Keratinocyte (primary cell): ENCODE results near the gene KLHL29. TPM values are rescaled to one million over a fixed set of nuclear protein-coding genes. Genes with fewer than 3 reads are reported as not detected.

ENCODE experiments used
- DNase-seq: peaks from one replicate; pipeline ENCODE4 v3.0.0-alpha.2; 2011; ENCODE audit warnings: low read depth, missing footprints, low spot score
- FAIRE-seq: peaks from 2 replicates; lab custom pipeline; 2011; peaks lifted over from hg19 to GRCh38; lab: Jason Lieb, UNC
- H2AFZ ChIP-seq: 2 replicates; pipeline ENCODE4 v1.6.0; 2012; ENCODE audit warnings: low read length, control low read depth, inconsistent platforms; ENCODE audit not compliant: control insufficient read depth
- H3K27ac ChIP-seq: 2 replicates; pipeline ENCODE4 v1.5.1; 2011; ENCODE audit warnings: low read length; ENCODE audit not compliant: control insufficient read depth, insufficient read depth
- H3K27me3 ChIP-seq: 3 replicates; pipeline ENCODE4 v1.6.0; 2011; ENCODE audit warnings: low read length; ENCODE audit not compliant: control insufficient read depth, insufficient read depth; ENCODE audit errors: extremely low read depth
- H3K36me3 ChIP-seq, 2 experiments: 2 replicates in 1 of 2; 3 replicates in 1 of 2; pipeline ENCODE4 v1.5.1; 2011; ENCODE audit warnings: low read length in 2 of 2, mild to moderate bottlenecking in 1 of 2; ENCODE audit not compliant: control insufficient read depth in 2 of 2, insufficient read depth in 2 of 2; ENCODE audit errors: extremely low read depth in 1 of 2
- H3K4me1 ChIP-seq: 3 replicates; pipeline ENCODE4 v1.5.1; 2011; ENCODE audit warnings: low read length; ENCODE audit not compliant: control insufficient read depth, insufficient read depth; ENCODE audit errors: extremely low read depth
- H3K4me2 ChIP-seq: 3 replicates; pipeline ENCODE4 v1.6.0; 2011; ENCODE audit warnings: low read depth, low read length; ENCODE audit not compliant: control insufficient read depth, insufficient read depth; ENCODE audit errors: extremely low read depth
- H3K4me3 ChIP-seq, 3 experiments: fragments of 200-600 bp in 1 of 3; sonication (generic) in 1 of 3; 2 replicates in 2 of 3; 3 replicates in 1 of 3; pipeline ENCODE4 v1.5.1; 2011 to 2016; ENCODE audit warnings: low read length in 3 of 3, mild to moderate bottlenecking in 3 of 3, control low read depth in 2 of 3, inconsistent platforms in 1 of 3, low read depth in 1 of 3, mixed read lengths in 1 of 3, mixed run types in 1 of 3, moderate library complexity in 1 of 3; ENCODE audit not compliant: control insufficient read depth in 2 of 3, insufficient read depth in 2 of 3; ENCODE audit errors: extremely low read depth in 1 of 3
- H3K79me2 ChIP-seq: 2 replicates; pipeline ENCODE4 v1.6.0; 2012; ENCODE audit warnings: low read length; ENCODE audit not compliant: control insufficient read depth, insufficient read depth
- H3K9ac ChIP-seq: 3 replicates; pipeline ENCODE4 v1.6.0; 2011; ENCODE audit warnings: low read length; ENCODE audit not compliant: control insufficient read depth, insufficient read depth; ENCODE audit errors: extremely low read depth
- H3K9me1 ChIP-seq: 3 replicates; pipeline ENCODE4 v1.6.0; 2011; ENCODE audit warnings: low read length; ENCODE audit not compliant: control insufficient read depth, insufficient read depth; ENCODE audit errors: extremely low read depth
- H3K9me3 ChIP-seq: 2 replicates; pipeline ENCODE4 v1.5.1; 2012; ENCODE audit warnings: low read depth, low read length; ENCODE audit not compliant: control insufficient read depth
- H4K20me1 ChIP-seq: 3 replicates; pipeline ENCODE4 v1.6.0; 2011; ENCODE audit warnings: low read length; ENCODE audit not compliant: control insufficient read depth, insufficient read depth; ENCODE audit errors: extremely low read depth
- CTCF ChIP-seq, 3 experiments: IDR thresholded peaks in 1 of 3; conservative IDR thresholded peaks in 1 of 3; optimal IDR thresholded peaks in 1 of 3; 2 replicates in 2 of 3; 3 replicates in 1 of 3; pipeline versions ENCODE3 to v1.5.1; 2011; ENCODE audit warnings: low read length in 3 of 3, mild to moderate bottlenecking in 3 of 3, moderate library complexity in 2 of 3, control low read depth in 1 of 3, inconsistent platforms in 1 of 3; ENCODE audit not compliant: insufficient read depth in 2 of 3; ENCODE audit errors: extremely low read depth in 1 of 3
- EZH2 ChIP-seq: IDR thresholded peaks from one replicate; pipeline ENCODE4 v1.6.1; 2012; ENCODE audit warnings: inconsistent platforms, mild to moderate bottlenecking, low read length, moderate library complexity
- dilution Hi-C: fragments of 300-500 bp; cut with MboI; formaldehyde crosslinking; loops from one replicate; pipeline ENCODE4 v1.7.0; 2020; ENCODE audit warnings: low sequenced_read_pairs; ENCODE audit not compliant: extremely low pct_ligation_motif_present
- polyA plus RNA-seq, 5 experiments: library from polyadenylated mRNA; depleted of rRNA in 3 of 5; stranded (reverse) in 3 of 5; stranded (forward) in 1 of 5; unstranded in 1 of 5; fragments of >200 nt; gene quantifications; 1 replicate in 1 of 5; 2 replicates in 3 of 5; 3 replicates in 1 of 5; pipeline versions ENCODE4 v1.2.1 to v1.2.3, GENCODE V29; 2011 to 2012; ENCODE audit warnings: missing spikeins in 2 of 5, low read depth in 1 of 5, low replicate concordance in 1 of 5

Gene KLHL29
- polyA plus RNA-seq, 1 donor (not counting 4 experiments of a cell fraction or from before 2014, with no cell fraction given), result 4.7 TPM

DNA sequence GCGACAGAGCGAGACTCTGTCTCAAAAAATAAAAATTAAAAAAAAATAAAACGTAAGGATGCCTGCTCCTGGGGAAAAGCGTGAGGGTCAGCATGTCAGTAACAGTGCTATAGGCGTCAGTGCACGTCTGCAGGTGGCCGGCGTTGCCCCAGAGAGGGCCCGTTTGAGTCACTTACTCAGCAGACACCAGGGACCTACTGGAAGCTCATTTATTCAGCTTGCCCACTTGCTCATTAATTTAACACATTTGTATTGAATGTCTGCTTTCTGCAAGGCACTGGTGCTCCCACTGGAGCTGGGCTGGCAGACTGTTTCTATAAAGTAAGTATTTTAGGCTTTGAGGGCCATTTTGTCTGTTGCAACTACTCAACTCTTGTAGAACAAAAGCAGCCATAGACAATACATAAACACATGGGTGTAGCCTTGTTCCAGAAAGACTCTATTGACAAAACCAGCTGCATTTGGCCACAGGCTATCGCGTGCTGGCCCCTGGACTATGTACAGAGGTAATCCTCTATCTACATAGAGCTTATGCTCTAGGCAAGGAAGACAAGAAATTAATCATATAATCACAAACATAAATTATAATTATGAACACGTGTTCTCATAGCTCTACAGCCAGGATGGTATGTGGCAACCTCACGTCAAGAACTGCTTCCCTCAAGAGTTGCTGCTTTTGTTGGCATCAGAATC lies 73.2 kb downstream of the KLHL29 start:
- Histone ChIP-seq H3K27ac (no peak overlapping the region), H3K36me3 (peaks cover 0 to 2% of the 10 kb centered on the region in 2 experiments), H3K79me2 (no peaks in the 10 kb centered on the region), H3K9ac (no peak overlapping the region), H4K20me1 (no peaks in the 10 kb centered on the region), H3K4me1 (peaks cover 5% of the 10 kb centered on the region), H3K9me1 (no peaks in the 10 kb centered on the region), H3K4me3 (no peak overlapping the region), H3K4me2 (no peak overlapping the region), H2AFZ (no peak overlapping the region), H3K9me3 (no peaks in the 10 kb centered on the region), H3K27me3 (peaks cover 3% of the 10 kb centered on the region)
- TF ChIP-seq EZH2 (no peak), CTCF (optimal IDR thresholded peaks at IDR 0.05 in 1 of 3, IDR thresholded peaks at IDR 0.05 in 1 of 3, conservative IDR thresholded peaks at IDR 0.05 in 1 of 3; ENCODE audit: extremely low read depth in 1 of 3, insufficient read depth in 2 of 3, low read length in 3 of 3) (no peak)
- FAIRE-seq, result no peak
- dilution Hi-C loops, result no loop called here
- no peak for DNase-seq

DNA sequence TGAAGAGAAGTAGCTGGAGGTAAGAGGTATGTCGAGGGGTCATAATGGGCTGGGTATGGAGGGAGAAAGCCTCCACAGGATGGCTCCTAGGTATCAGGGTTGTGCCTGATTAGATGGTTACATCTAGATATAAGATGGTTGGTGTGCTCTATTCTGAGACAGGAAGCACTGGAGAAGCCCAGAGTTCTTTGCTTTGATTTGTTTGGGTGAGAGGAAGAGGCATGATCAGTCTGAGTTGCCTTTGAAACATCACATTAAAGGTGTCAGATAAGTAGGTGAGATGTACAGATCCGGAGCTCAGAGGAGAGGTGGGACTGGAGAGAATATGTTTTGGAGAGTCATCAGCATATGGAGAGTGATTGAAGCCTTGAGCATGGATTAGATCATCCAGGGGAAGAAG lies 74.1 kb downstream of the KLHL29 start:
- H4K20me1 ChIP-seq, result no peaks in the 10 kb centered on the region
- H3K4me2 ChIP-seq, result no peak overlapping the region
- H3K9me3 ChIP-seq, result no peaks in the 10 kb centered on the region
- H3K27ac ChIP-seq, result no peak overlapping the region
- H3K36me3 ChIP-seq, result peaks cover 0 to 2% of the 10 kb centered on the region in 2 experiments
- peaks cover 5% of the 10 kb centered on the region for H3K4me1 ChIP-seq
- H2AFZ ChIP-seq, result no peak overlapping the region
- DNase-seq, result no peak
- no peaks in the 10 kb centered on the region for H3K27me3 ChIP-seq
- H3K9me1 ChIP-seq, result no peaks in the 10 kb centered on the region
- FAIRE-seq, result no peak
- H3K79me2 ChIP-seq, result no peaks in the 10 kb centered on the region
- dilution Hi-C loops, result no loop called here
- TF ChIP-seq EZH2, result no peak
- TF ChIP-seq CTCF (optimal IDR thresholded peaks at IDR 0.05 in 1 of 3, IDR thresholded peaks at IDR 0.05 in 1 of 3, conservative IDR thresholded peaks at IDR 0.05 in 1 of 3; ENCODE audit: extremely low read depth in 1 of 3, insufficient read depth in 2 of 3, low read length in 3 of 3), result no peak
- H3K4me3 ChIP-seq, result no peak overlapping the region
- no peak overlapping the region for H3K9ac ChIP-seq
